ENCODE results near the gene SIX2.
A peak's percentile ranks its signal among the peaks of the same experiment; 100 is the strongest.

SIX2 gene

DNA sequence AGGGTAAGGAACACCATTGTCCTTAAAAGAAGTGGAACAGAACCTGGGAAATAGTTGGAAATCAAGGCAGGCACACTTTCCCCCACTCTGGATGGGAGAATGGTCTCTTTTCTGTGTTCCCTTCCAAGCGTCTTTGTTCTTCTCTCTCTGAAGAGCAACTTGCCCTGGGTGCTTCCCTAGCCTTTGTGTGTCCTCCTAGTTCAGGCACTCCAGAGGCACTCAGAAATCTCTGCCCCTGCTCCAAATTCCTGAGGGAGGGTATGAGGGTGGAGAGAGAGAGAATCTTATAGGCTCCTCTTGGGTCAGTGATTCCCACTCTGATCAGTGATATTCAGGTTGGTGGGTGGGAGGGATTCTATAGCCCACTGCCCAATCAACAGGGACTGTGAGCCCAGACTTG, 8.8 kb upstream of the SIX2 start:
- no peak for DNase-seq

DNA sequence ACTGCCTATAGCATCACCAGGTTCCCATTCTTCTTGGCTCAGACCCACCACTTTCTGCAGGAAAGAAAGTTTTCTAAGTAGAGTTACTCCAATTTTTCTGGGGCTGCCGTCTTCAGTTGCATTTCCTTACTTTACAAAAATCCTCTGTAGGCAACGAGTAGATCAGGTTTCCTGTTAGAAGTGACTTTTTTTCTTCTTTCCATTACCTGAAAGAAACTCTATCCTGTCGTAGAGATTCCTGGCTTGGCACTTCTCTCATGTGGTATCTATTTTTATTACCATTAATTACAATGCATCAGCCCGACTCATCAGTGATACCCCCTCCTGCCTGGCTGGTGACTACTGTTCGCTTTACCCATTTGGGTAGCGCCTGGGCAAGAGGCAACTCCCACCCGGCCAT, 5.6 kb upstream of the SIX2 start:
- no peak for DNase-seq

DNA sequence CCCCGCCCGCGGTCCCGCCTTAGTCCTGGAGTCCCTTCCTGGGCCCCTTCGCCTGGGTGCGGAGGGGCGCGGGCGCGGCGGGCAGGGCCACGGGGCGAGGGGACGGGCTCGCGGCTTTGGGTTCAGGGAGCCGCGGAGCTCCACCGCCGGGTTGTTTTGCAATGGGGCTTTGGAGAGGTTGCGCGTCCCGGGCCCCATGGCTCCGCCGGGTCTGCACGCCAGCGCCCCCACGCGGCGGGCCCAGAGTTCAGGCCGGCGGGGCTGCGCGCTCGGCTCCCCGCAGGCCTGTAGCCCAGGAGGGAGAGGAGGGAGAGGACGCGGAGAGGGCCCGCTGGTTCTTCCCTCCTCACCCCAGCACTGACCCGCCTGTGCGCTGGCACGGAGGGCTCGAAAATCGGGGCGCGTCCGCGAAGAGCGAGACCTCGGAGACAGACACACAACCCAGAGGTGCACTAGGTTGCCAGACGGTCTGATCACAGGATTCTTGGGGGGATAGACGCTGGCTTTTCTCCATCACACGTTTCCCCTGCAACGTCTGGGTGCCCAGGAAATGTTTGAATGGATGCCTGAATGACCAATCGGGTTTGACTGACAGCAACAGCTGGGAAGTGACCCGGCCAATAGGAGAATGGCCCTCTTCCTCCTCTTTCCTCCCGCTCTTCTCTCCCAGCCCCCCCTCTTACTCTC, 4.9 kb upstream of the SIX2 start:
- DNase-seq, result peak; percentile 35

DNA sequence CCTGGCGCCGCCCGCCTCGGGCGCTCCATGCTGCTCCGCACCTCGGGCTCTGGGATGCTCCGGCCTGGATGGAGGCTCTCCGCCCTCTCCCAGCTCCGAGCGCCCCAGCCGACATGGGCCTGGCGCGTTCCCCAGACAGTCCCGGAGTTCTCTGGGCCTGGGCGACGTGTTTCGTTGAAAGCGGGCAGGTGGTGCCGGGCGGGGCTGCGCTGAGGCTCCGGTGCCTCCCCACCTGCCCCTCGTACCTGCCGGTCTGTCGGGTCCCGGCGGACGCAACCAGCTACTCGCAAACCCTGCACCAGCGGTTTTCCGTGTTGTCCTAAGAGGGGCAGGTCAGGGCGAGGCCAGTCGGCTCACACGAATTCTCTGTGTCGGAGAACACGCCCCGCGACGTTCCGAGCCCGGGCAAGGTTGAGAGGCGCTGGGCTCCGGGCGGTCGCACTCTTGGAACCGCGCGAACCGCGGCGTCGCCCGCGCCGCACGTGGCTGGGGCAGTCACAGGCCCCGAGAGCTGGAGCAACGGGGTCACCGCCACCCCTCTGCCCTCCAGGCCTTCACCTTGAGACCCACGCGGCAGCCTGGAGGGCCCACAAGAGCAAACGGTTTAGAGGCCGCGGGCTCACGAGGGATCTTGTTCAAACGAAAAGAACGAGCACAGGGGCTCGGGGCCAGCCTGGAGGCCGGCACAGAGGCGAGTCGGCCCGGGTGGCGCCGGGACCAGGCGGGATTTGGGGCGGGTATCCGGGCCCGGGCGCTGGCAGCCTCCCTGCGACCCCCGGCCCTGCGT, 4.2 kb upstream of the SIX2 start:
- DNase-seq, result no peak

DNA sequence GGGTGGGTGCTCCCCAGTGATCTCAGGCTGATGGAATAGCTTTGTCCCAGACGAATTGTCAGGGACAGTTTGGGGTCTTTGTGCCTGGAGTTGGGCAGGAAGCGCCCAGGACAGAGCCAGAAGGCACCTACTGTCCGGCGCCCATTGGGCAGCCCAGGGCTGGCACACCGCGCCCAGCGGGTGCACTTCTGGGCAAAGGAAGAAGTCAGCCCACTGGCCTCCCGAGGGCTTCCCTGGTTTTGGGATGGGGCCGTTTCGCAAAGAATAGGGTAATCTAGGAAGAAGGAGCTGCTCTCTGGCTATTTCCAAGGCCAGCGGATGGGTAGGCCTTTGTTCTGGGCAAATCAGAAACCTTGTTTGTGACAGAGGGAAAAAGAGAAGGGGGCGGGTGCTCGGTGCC, 3.5 kb upstream of the SIX2 start:
- DNase-seq, result no peak

DNA sequence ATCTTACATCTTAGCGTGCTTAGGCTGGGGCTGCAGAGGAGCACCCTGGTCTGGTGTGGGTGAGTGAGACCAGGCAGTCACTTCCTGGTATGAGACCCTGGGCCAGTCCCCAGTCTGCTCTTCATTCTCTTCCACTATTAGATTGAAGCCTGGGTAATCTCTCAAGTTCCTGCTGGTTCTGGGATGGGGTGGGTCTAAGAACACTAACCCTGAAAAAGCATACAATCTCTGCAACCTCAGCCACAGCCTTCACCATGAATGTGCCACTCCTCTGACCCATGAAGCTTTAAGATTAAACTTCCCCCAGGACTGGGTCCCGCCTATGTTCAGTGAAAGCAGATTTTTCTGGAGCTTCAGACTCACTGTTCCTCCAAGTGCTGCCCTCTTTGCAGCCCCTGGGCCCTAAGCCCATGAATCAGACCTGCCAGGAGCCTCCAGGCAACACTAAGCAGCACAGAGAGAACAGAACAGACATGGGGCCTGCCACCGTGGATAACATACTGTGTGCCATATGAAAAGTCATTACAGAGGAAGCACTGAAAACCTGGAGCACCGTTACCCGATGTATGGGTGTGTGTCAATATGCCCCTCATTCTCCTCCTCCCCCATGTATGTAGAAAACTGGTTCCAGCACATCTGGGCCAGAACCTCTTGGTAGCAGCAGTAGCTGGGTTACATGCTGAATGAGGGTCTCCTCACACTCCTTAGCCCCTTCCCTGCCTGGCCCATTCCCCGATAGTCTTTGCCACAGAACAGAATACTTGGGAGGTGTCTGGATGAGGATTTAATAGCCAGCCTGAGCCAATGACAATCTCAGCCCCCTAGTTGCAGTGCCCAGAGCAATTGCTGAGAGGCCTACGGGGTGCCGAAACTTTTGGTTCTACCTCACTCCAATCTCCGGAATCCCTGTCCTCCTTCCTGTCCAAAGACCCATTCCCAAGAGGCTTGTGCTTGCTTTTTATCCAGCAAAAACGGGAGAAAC, 2.7 kb upstream of the SIX2 start:
- DNase-seq, result no peak

DNA sequence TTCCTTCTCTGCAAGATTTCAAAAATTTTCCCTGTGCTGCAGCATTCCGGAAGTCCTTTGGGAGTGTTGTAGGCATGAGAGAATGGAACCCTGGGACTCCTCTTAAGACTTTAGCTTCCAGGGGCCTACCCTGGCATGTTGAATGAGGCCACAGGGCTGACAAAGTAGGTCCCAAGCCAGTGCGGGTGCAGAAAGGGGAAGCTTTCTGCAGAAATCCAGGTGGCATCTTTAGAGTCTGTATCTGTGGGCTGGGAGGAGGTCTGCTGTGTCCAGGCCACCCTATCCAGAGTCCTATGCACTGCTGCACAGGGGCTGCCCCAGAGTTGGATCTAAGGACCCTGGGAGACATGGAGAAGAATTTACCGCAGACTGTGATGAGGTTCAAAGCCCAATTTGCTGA, 1.9 kb upstream of the SIX2 start:
- no peak for DNase-seq

DNA sequence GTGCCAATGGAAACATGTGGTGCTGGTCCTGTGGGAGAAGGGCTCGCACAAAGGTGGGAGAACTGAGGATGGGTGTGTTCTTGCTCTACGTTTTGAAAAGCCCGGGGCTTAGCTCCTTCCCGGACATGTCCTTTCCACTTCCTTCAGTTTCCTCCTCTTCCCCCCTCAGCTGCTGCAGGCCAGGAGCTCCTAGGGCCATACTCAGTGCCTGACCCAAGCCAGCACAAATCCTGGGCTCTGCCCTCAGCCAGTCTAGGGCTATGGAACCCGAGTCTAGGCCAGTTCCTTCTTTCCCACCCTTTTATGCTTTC, 1.4 kb upstream of the SIX2 start:
- no peak for DNase-seq

DNA sequence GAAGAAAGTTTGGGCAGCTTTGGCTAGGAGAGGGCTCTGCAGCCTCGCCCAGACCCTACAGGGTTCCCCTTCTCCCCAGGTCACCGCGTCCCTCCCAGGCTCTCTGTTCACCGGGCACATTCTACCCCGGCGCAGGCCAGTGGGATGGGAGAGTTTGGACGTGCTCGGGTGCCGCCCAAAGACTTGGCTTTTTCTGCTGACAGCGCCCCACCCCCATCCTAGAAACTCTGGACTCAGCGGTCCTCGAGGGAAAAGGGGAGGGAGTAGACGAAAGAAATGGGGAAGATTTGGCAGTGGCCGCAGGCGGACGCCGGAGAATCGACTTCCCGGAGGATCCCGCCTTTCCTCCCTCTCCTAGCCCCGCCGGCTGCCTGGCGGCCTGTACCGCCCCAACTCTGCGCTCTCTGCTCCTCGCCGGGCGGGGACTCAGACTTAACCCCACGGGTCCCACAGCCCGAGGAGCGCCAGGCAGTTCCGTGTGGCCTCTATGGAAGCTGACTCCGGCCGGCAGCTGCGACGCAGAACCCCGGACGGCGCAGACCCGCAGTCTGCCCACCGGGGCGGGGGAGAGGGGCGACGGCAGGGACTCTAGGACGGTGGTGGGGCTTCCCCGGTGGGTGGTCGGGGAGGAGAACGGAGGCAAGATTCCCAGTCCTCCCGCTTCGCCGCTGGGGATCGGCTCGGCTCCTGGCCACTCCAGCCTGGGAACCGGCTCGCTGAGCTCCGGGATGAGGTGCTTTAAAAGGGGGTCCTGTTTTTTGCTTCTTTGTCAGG, 863 bp upstream of the SIX2 start:
- no peak for DNase-seq

DNA sequence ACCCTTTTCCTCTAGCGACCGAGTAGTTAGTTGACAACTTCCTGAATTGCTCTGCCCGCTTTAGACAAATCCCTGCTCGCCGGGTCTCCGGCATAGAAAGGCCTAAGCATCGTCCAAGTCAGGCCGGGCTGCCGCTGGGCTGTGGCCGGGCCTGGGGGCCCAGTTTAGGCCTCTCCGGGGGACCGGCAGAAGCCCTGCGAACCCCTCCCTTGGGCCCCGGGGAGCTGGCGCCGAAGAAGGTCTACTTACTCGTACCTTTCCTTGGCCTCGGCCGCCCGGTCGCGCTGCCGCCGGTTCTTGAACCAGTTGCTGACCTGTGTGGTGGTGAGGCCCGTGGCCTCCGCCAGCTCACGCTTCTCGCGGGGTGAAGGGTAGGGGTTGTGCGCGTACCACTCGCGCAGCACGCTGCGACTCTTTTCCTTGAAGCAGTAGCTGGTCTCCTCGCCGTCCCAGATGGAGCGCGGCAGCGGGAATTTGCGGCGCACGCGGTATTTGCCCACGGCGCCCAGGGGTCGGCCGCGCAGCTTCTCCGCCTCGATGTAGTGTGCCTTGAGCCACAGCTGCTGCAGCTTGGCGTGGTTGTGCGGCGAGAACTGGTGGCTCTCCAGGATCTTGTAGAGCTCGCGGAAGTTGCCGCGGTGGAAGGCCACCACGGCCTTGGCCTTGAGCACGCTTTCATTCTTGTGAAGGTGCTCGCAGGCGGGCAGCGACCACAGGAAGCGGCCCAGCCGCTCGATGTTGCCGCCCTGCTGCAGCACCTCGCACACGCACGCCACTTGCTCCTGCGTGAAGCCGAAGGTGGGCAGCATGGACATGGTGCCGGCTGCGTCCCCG, 739 bp downstream of the SIX2 start:
- peak; percentile 24 for DNase-seq

DNA sequence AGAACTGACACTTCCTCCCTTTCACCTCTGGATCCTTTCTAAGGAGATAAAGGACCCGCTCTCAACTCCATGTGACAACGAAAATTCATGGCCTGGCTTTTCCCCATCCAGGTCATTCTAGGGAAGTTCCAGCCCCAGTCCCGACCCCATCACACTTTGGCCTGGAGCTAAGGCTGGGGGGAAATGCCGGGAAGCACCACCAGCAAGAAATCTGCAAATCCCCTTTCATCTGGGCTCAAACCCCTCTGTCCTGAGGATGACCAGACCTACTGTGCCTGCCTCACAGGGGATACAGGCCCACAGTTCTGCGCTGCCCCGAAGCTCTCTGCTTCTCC, 1.3 kb downstream of the SIX2 start:
- DNase-seq, result no peak

DNA sequence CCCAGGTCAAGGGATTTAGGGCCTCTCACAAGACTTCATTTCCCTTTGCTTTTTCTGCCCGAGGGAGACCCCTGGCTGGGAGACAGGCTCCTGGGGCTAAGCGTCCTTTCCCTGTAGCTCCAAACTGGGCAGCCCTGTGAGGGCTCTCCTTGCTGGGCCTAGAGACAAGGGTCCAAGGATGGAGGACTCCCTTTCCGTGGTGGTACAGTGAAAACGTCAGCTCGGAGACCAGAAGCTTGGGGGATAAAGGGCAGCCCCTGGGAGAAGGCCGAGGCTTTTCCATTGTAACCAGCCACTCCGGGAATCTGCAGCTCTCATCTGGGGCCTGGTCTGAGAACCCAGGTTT, 2.3 kb downstream of the SIX2 start:
- no peak for DNase-seq

DNA sequence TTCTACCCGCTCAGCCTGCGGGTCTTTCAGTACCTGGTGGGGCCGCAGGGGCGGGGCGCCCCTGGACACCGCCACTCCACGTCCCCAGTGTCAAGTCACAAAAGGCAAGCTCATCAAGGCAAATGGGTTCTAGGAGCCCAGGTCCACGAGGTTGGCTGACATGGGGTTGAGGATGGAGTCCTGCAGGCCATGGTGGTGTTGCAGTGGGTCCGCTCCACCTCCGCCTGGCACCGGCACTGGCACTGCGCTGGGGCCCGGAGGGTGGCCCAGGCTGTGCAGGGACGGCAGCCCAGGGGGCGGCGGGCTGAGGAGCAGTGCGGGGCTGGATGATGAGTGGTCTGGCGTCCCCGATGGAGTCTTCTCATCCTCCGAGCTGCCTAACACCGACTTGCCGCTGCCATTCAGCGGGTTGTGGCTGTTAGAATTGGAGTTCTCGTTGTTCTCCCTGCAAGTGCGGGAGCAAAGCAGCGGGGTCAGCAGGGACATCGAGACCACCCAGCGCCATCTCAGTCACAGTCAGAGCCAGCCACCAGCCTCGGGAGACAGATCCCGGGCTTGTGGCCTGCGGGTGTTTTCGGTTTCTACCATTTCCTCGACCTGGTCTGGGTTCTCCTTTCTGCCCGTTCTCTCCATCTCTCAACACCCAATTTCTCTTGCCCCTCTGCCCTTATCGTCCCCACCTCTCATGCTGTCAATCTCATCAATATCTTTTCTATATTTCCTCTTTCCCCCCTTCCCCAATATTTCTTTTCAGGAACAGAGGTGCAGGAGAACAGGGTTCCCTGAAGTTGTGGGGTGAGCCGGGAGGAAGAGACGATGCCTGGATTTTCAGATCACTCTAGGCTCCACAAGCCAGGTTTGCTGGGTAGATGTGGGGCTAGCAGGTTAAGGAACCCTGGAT, 3.0 kb downstream of the SIX2 start:
- DNase-seq, result no peak

DNA sequence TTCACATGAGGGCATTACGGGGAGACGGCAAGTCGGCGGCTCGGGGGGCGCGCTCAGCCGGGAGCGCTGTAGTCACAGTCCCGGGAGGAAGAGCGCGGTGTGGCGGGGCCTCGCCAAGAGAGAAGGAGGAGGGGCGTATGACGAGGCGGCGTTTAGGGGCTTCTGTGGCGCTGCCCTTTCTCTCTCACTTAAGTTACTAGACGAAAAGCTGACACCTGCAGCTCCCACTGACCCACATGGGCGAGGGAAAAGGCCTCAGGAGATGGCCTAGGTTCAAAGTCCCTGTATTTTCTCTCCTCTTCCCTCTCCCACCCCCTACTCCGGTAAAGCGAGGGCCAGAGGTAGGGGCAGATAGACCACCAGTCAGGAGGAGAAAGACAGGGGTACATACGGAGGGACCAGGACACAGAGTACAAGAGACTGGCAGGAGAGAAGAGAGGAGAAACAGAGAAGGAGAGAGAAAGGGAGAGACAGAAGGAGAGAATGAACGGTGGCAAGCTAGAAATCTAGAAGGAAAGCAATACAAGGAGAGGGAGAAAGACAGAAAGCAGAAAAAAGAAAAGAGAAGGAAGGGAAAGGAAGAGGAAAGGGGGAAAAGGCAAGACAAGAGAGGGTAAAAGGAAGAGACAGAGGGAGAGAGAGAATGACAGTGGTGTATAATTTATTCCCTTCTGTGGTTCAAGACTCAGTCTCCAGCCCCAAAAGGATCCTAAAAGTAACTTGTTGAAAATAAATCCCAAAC, 3.8 kb downstream of the SIX2 start:
- no peak for DNase-seq

DNA sequence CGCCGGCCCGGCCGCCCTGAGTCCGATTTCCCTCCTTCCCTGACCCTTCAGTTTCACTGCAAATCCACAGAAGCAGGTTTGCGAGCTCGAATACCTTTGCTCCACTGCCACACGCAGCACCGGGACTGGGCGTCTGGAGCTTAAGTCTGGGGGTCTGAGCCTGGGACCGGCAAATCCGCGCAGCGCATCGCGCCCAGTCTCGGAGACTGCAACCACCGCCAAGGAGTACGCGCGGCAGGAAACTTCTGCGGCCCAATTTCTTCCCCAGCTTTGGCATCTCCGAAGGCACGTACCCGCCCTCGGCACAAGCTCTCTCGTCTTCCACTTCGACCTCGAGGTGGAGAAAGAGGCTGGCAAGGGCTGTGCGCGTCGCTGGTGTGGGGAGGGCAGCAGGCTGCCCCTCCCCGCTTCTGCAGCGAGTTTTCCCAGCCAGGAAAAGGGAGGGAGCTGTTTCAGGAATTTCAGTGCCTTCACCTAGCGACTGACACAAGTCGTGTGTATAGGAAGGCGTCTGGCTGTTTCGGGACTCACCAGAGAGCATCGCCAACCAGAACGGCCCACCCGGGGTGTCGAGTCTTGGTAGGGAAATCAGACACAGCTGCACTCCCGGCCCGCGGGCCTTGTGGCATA, 4.6 kb downstream of the SIX2 start:
- no peak for DNase-seq

DNA sequence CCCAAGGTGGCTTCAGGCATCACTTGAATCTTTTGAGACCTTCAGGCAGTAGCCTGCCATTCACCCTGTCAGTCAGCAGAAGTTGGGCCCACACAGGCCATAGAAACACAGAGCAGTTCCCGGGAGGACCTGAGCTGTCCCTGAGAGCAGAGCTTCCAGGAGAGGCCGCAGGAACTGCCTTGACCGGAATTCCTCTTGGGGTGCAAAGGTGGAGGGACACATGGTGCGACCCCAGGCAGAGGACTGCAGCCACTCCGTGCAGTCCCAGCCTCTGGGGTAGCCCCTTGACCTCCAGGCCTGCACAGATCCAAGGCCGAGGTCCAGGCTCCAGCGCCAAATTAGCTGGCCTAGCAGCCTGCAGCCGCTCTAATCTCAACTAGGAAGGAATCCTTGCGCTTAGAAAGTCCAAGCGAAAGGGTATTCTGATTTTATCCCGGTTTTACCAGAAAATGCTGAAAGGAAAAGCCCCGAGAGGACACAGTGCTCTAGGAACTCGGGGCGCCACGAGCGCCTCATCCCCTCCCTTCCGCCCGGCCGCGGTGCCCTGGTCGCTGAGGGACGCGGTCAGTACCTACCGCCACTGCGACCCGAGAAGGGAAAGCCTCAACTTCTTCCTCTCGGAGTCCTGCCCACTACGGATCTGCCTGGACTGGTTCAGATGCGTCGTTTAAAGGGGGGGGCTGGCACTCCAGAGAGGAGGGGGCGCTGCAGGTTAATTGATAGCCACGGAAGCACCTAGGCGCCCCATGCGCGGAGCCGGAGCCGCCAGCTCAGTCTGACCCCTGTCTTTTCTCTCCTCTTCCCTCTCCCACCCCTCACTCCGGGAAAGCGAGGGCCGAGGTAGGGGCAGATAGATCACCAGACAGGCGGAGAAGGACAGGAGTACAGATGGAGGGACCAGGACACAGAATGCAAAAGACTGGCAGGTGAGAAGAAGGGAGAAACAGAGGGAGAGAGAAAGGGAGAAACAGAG, 5.4 kb downstream of the SIX2 start:
- no peak for DNase-seq

DNA sequence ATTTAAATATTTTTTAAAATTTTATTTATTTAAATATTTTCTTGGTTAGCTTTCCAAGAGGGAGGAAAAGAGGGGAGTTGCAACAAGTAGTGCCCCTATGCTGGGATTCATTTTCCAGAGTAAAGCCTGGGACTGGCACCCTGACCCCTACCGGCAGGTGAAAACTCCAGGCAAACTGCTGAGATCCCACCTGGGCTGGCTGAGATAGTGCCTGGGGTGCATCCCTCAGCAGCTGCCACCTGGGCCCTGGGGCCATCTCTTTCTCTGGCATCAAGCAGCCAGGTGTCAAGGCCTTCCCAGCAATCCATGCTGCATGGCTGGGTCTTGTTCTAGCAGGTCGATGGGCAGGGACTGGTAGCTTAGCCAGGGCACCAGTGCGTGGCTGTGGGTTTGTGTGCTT, 6.6 kb downstream of the SIX2 start:
- no peak for DNase-seq

DNA sequence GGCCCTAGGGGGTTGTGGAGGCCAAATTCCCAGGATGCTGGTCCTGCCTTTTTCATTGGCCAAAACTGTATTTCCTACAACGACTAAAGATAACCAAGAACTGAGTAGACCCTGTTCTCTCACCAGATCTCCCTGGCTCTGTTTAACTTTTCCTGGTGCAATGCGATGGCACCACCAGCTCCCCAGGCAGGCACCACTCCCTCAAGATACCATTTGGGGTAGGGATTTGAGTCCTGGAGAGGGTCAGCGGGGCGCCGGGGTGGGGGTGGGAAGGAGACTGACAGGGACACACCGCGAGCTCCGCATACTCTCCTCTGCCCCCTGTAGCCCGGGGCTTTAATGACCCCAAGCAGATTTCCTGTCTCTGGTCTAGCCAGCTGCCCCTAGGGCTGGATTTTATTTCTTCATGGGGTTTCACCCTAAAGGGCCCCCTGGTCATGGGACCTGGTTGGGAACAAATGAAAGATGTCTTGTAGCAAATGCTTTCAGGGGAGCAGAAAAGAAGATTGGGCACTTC, 7.3 kb downstream of the SIX2 start:
- no peak for DNase-seq

Data from inflammatory macrophage treated with lipopolysaccharide for 4 hours (primary cell).